ENCODE results near the gene COQ10A.
"Not testable (repeated sequence)": the region's sequence is repeated elsewhere in the genome, so short reads cannot be mapped to it uniquely, and the experiment has no call there.

DNA sequence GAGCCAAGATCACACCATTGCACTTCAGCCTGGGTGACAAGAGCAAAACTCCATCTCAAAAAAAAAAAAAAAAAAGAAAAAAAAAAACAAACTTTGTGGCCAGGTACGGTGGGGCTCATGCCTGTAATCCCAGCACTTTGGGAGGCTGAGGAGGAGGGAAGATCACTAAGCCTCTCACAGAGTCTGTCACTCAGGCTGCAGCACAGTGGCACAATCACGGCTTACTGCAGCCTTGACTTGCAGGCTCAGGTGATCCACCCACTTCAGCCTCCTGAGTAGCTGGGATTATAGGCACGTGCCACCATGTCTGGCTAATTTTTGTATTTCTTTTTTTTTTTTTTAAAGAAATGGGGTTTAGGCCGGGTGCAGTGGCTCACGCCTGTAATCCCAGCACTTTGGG lies 17.5 kb downstream of the COQ10A start:
- TF ChIP-seq, protein P1, sequence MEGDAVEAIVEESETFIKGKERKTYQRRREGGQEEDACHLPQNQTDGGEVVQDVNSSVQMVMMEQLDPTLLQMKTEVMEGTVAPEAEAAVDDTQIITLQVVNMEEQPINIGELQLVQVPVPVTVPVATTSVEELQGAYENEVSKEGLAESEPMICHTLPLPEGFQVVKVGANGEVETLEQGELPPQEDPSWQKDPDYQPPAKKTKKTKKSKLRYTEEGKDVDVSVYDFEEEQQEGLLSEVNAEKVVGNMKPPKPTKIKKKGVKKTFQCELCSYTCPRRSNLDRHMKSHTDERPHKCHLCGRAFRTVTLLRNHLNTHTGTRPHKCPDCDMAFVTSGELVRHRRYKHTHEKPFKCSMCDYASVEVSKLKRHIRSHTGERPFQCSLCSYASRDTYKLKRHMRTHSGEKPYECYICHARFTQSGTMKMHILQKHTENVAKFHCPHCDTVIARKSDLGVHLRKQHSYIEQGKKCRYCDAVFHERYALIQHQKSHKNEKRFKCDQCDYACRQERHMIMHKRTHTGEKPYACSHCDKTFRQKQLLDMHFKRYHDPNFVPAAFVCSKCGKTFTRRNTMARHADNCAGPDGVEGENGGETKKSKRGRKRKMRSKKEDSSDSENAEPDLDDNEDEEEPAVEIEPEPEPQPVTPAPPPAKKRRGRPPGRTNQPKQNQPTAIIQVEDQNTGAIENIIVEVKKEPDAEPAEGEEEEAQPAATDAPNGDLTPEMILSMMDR (IDR thresholded peaks at IDR 0.05; ENCODE audit: low read length): not testable (repeated sequence)
- TF ChIP-seq EZH2 (IDR thresholded peaks at IDR 0.05; ENCODE audit: borderline replicate concordance, low read length): not testable (repeated sequence)

Measured in OCI-LY1 (cell line).